Left renal cortex interstitium (tissue), 4 donors: ENCODE measurements around the gene LRPAP1. TPM values are rescaled to one million over a fixed set of nuclear protein-coding genes. Genes with fewer than 3 reads are reported as not detected.
"Not testable (repeated sequence)": the region's sequence is repeated elsewhere in the genome, so short reads cannot be mapped to it uniquely, and the experiment has no call there.

Source experiments
- DNase-seq, 4 donors: peaks; one replicate each; pipeline ENCODE4 v3.0.0-alpha.2; 2013; ENCODE audit warnings: low read depth in 4 of 4, low spot score in 2 of 4, missing footprints in 1 of 4
- polyA plus RNA-seq, 4 donors: library from polyadenylated mRNA; unstranded; fragments of 120-200 nt; gene quantifications; one replicate each; pipeline ENCODE4 v1.2.1, GENCODE V29; 2013; ENCODE audit not compliant: insufficient read length in 4 of 4

The LRPAP1 gene
- polyA plus RNA-seq, 4 donors: 188 to 268 (median 218) TPM

DNA sequence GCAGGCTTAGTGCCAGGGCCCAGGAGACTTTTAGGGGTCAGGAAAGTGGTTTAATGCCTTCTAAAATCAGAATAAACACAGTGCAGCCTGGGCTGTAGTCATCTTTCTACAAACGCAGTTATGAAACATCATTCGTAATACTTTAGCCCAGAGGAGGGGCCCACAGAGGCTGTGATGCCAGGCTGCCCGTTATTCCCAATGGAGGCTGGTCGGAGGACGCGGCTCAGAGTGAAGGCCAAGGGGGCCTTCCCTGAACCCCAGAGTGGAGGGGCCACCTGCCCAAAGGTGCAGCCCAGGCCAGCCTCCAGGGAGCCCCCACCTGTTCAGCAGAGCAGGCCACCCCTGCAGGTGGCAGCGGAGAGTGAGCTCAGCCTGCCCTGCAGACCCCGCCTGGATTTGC, 29.9 kb upstream of the LRPAP1 start:
- DNase-seq: not testable (repeated sequence)

DNA sequence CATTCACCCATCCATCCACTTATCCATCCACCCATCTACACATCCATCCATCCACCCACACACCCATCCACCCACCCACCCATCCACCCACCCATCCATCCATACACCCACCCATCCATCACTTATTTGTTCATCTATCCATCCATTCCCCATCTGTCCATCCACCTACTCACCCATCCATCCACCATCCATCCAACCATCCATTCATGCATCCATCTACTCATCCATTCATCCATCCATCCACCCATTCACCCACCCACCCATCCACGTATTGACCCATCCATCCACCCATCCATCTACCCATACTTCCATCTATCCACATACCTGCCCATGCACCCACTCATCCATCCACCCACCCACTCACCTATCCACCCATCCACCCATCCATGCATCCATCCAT, 28.2 kb upstream of the LRPAP1 start:
- not testable (repeated sequence) for DNase-seq

DNA sequence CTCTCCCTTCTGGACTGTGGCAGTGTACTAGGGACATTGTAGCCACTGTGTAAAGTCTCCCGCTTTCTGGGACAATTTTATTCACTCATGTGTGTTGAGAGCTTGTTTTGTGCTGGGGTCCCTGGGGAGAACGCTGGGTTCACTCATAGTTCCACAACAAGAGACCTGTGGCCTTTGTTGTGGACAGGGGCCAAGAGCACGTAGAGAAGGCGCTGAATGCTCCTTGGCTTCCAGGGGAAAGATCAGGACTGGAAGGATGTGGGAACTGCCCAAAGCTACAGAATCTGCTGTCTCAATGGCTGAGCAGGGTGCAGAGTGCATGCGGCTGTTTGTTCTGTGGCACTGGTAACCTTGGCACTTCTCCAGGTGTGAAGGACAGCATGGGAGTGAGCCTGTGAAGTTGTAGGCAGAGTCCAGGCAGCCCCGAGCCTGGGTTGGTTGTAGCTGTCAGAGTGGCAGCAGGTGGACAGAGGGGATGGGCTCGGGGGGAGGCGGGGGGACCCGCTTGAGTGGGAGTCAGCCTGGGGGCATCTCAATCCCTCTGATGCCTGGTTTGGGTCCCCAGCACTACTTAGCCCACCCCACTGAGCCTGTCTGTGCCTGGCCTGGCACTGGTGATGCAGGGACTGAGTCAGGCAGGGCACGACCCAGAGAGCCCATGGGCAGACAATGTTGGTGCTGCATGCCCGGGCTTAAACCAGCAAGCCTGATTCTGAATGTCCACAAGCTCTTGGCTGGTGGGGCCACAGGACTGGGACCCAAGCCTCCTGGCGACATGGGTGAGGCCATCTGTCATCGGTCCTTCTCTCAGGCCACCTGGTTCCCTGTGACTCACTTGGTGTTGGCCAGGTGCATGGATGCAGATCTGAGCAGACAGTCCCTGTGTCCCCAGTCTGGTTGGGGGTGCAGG, 27.4 kb upstream of the LRPAP1 start:
- not testable (repeated sequence) for DNase-seq

DNA sequence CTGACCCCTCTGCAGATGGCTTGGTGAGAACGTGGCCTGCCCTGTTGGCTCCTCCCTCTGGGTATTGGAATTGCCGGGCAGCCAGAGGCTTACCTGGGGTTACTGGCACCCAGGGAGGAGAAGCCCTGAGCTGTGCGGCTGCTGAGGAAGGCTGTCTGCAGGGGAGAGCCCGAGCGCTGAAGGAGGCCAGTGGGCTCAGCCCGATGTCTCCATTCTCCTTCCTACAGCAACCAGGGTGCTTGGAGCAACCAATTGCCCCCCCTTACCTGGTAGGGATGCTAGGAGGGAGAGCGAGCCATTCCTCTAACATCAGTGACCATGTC, 26.3 kb upstream of the LRPAP1 start:
- not testable (repeated sequence) for DNase-seq

DNA sequence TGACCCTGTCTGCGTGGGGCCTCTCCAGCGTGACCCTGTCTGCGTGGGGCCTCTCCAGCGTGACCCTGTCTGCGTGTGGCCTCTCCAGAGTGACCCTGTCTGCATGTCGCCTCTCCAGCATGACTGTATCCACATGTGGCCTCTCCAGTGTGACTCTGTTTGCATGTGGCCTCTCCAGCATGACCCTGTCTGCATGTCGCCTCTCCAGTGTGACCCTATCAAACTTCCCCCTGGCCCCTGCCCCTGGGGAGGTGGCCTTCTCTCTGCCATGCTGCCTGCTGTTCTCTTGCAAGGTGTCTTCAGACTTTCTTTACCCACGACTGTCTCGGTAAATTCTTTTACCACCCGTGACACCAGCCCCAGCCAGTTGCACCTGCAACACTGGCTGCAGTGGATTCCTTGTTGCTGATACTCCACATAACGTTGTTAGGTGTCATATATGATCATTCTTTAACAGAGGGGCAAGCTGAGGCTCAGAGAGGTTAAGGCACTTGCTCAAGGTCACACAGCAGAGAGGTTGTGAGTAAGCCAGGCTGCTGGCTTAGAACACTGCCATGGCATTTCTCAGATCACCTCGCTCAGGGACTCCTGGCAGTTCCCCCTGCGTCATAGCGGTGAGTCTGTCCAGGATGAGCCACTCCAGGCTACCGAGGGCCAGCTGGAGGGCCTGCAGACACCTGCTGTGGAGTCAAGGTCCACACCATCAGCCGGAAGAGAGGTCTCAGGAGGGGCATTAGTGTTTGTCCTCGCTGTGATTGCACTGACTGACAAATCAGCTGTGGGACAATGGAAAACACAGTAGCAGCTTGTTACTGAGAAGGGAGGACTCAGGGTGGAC, 25.7 kb upstream of the LRPAP1 start:
- DNase-seq: not testable (repeated sequence)

DNA sequence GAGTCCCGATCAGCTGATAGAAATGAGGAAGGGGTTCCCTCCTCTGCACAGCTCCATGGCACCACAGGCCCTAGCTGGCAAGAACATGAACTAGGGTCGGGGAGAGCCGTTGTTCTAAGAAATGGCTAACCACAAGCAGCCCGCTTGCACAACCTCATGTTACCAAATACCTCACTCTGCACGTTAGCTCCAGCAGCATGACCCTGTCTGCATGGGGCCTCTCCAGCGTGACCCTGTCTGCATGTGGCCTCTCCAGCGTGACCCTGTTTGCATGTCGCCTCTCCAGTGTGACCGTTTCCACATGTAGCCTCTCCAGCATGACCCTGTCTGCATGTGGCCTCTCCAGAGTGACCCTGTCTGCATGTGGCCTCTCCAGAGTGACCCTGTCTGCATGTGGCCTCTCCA, 24.9 kb upstream of the LRPAP1 start:
- DNase-seq: not testable (repeated sequence)

DNA sequence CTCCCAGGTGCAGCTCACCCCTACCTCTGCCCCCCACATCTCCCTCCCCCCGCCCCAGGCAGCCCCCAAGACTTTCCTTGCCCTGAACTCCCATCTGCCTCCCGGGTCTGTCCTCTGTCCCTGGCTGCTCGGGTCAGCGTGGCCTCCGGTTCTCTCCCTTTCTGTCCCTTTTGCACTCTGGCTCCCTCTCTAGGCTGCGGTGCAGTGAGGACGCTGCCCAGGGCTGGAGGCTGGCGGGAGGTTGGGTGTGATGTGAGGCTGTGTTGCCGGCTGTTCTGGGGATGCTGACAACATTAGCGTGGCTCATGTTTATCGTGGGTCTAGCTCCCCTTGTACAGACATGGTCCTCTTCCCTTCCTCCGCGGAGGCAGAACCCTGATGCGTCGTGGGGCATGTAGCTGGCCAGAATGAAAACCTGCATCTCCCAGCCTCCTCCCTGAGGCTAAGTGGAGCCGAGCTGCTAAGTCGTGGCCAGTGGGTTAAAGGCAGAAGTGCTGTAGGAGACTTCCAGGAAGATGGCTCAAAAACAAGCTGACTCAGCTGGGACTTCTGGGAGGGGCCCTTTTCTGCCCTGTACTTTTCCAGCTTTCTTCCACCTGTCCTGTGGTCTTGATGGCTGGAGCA, 24.1 kb upstream of the LRPAP1 start:
- not testable (repeated sequence) for DNase-seq

DNA sequence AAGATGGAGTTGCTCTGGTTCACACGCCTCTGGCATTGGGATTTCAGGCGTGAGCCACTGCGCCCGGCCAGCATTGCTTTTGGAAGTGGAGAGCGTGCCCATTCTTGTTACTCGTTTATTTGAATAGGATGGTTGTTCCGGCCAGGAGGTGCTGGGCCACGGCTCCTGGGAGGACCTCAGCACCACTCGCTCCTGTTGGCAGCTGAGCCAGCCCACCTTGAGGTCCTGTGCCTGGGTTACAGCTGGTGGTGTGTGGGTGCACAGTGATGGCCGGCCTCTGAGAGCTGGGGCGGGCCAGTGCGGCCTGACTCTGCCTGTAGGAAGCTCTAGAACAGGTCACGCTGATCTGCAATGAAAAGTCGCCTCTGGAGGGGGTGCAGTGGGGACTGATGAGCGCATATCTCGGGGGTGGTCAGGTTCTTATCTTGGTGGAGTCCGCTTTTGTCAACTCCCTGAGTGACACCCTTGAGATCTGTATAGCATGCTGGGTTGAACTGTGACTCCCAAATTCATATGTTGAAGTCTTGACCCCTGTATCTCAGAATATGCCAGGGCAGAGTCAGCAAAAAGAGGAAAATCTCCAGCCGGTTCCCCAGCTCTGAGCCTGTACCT, 23.3 kb upstream of the LRPAP1 start:
- DNase-seq: not testable (repeated sequence)

DNA sequence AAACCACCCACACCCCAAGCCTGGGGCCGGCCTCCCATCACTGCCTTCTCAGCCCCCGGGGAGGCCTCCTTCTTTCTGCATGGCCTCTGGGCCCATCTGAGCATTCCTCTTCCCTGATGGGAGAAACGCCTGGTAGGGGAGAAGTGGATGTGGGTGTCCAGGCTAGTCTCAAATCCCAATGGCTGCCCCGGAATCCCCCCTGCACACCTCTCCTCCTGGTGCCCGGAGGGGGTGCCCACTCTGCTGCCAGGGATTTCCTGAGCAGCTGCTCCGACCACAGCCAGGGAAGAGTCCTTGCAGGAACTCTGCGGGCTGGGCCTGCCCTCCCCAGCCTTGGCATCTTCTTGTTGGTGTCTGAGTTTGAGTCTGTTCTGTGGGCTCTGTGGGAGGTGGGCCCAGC, 19.1 kb upstream of the LRPAP1 start:
- DNase-seq: not testable (repeated sequence)

DNA sequence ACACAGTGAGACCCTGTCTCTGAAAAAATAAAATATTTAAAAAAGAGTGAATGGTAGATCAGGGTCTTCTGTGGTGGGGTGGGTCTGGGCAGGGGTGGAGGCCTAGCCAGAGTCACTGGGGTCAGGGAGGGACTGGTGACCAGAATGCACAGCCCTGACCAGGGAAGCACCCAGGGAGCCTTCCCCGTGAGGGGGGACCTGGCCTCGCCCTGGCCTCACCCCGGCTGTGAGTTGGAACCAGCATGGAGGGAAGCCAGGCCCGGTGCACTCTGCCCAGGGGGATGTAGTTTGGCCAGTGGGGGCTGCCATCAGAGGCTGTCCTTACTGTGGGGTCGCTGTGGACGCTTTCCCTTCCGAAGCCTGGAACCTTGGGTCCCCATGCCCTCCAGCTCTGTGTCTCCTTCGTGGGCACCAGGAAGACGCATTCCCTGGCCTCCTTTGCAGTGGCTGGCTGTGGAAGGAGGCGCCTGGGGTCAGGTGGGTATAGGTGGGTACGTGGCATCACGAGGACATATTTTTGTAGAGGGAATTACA, 18.6 kb upstream of the LRPAP1 start:
- not testable (repeated sequence) for DNase-seq

DNA sequence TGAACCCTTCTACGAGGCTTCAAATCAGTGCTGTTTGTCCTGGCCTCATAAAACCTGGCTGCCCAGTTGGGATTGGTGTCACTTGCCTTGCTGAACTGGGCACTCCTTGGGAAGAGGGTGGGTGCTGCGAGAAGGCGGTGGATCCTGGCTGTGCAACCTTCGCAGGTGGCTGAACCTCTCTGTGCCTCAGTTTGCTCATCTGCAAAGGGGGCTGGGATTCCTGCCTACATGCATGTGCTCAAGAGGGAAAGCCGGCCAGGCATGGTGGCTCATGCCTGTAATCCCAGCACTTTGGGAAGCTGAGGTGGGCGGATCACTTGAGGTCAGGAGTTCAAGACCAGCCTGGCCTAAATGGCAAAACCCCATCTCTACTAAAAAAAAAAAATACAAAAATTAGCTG, 17.8 kb upstream of the LRPAP1 start:
- not testable (repeated sequence) for DNase-seq

DNA sequence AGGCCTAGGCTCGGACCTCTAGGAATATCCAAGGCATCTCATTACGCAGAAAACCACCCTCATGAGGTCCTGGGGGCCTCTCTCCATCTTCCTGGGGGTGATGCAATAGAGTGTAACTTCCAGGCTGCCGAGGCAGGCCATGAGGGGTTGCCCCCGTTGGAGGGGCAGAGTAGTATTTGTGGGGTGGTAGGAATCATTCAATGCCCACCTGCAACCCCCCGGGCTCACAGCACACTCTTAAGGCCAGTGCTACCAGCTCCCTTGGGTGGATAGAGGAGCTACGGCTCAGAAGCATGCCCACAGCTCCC, 17.4 kb upstream of the LRPAP1 start:
- not testable (repeated sequence) for DNase-seq

DNA sequence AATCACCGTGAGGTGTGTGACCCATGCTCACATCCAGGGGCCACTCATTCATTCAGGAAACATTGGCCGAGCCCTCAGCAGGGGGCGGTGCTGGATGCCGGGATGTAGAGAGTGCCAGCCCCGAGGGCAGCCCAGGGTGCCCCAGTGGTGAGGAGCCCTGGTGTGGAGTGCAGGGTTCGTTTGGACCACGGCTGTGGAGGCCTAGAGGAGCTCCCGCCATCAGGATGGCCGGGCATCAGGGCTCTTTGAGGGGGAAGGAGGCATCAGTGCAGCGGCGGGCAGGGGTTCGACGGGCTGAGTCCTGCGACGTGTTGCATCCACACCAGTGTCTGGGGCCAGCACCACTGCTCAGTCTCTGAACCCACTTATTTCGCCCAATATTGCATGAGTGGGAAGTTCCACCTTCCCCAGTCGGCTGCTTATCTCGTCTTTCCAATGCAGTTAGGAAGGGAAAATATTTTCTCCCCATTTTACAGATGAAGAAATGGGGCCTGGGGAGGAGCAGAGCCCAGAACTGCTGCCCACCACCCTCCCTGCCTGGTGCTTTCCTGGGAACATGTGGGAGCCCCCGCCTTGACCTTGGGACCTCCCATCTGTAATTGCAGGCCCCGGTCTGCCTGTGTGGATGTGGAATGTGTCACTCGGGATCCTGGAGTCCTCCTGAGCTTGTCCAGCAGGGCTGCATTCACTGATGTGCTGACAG, 16.9 kb upstream of the LRPAP1 start:
- DNase-seq: not testable (repeated sequence)

DNA sequence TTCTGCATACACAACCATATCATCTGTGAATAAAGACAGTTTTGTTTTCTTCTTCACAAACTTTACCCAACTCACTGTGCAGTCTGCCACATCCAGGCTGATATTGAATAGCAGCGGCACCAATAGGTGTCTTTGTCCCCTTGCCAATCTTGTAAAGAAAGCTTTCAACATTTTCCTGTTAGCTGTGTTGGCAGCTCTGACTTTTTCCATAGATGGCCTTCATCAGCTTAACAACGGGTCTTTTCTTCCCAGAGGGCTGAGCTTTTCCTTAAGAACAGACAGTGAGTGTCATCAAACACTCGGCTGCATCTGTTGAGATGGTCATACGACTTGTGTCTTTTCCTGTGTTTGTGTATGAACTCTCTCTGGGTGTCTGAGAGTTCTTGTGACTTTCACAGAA, 14.5 kb upstream of the LRPAP1 start:
- DNase-seq: not testable (repeated sequence)

DNA sequence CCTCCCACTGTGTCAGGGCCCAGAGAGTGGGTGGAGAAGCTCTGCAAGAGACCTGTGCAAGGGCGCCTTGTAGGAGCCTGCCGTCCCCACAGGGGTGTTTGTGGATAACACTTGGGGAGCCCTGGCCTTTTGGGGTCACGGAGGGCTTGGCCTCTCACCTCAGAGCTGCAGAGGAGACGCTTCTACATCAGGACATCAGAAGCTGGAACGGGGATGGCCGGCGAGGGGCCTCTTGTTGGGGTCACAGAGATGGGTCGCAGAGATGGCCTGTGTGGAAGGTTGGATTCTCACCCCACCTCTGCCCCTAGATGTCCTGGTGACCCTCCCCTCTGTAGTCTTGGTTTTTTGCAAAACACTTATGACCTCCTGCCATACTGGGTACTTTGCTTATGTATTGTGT, 13.1 kb upstream of the LRPAP1 start:
- not testable (repeated sequence) for DNase-seq

DNA sequence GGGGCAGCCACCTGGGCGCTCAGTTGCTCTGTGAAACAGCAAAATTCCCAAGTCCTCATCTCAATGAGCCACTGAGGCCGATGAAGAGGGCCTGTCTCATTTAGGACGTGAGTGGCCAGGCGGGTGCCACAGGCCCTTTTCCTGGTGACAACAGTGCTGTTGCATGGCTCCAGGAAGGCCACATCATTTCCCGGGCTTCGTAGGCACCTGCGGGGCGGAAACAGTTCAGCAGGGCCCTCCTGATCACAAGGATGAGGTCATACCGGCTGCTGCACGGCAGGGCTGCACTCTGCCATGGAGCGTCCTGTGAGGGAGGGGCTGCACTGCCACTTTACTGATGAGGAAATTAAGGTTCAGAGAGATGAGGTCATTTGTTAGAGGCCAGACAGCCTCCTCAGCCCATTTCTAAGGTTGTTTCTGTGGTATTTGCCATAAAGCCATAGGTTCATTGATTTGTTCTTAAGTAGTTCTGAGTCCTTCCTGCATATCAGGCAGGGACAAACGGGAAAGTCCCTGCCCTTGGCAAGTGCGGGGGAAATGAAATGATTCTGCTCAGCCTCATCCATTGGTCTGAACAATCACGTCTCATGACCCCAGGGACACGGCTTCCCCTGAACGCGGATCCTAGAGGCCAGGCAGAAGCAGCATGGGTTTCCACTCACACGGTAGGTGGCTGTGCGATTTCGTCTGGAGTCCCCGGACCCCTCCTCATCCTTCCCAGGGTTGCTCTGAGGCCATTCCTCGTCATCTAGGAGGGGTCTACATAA, 12.2 kb upstream of the LRPAP1 start:
- DNase-seq: not testable (repeated sequence)

DNA sequence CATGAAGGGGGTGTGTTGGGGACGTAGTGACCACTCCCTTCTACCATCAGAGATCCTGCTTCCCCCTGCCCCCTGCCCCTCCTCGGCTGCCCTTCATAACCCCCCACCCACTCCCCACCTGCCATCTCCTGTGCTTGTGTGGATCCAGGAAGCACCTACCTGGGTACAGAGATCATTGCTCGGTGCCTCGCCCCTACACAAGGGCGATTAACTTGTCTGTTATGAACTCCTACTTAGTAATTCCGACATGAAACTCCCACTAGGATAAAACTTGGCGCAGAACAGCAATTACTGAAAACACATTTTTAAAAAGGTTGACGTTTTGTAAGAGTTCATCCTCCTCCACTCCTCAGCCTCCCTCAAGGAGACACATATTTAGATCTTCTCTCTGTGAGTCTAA, 11.2 kb upstream of the LRPAP1 start:
- not testable (repeated sequence) for DNase-seq

DNA sequence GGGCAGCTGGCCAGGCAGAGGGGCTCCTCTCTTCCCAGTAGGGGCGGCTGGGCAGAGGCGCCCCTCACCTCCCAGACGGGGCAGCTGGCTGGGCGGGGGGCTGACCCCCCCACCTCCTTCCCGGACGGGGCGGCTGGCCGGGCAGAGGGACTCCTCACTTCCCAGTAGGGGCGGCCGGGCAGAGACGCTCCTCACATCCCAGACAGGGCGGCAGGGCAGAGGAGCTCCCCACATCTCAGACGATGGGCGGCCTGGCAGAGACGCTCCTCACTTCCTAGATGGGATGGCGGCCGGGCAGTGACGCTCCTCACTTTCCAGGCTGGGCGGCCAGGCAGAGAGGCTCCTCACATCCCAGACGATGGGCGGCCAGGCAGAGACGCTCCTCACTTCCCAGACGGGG, 6.7 kb upstream of the LRPAP1 start:
- not testable (repeated sequence) for DNase-seq

DNA sequence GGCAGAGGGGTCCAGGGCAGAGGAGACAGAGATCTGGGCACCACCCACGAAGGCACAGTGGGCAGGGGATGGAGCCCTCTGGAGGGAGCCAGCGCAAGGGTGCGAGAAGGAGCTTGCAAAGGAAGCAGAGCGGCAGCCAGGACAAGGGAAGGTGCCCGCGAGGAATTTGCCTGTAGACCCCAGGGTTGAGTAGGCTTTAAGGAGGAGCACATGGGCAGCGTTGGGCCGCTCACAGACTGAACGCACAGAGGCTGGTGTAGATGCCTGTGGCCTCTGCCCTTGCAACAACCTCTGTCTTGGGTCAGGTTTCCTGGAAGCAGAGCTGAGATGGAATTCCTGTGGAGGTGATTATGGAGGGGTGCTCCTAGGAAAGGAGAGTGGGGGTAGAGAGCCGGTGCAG, 3.6 kb upstream of the LRPAP1 start:
- not testable (repeated sequence) for DNase-seq
